Activated T-helper 1 cell treated with anti-CD3 and anti-CD28 coated beads, Interleukin-2, amount 50 U/mL, for 16 hours (primary cell): ENCODE results near the gene RGMB.
A peak's percentile ranks its signal among the peaks of the same experiment; 100 is the strongest.

Experiments
- DNase-seq, 2 donors: peaks; one replicate each; pipeline ENCODE4 v3.0.0-alpha.2; 2020; ENCODE audit warnings: low read depth in 1 of 2, low spot score in 1 of 2

Gene RGMB

DNA sequence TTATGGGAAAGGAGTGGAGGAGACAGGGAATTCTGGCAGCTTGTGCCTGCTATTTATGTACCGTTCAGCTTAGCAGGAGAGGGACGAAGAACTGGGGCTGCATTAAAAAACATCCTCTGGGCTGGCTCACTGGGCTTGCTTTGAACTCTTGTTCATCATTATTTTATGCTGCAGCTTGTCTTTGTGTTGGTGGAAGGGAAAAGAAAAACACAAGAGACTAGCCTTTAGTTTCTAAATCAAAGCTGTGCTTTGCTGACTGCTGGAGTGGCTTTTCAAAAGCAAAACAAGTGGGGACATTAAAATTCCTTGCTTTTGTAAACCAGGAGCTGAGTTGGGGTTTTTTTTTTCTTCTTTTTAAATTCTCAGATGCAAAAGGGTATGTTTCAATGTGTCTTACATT lies 5.9 kb upstream of the RGMB start:
- DNase-seq, result no peak

- DNase-seq, result no peak
Observed at GRCh38 chr5:98768160-98768959, 5.1 kb upstream of the RGMB start.

GRCh38 chr5:98768960-98769209 lies 4.6 kb upstream of the RGMB start:
- DNase-seq, result no peak

DNA sequence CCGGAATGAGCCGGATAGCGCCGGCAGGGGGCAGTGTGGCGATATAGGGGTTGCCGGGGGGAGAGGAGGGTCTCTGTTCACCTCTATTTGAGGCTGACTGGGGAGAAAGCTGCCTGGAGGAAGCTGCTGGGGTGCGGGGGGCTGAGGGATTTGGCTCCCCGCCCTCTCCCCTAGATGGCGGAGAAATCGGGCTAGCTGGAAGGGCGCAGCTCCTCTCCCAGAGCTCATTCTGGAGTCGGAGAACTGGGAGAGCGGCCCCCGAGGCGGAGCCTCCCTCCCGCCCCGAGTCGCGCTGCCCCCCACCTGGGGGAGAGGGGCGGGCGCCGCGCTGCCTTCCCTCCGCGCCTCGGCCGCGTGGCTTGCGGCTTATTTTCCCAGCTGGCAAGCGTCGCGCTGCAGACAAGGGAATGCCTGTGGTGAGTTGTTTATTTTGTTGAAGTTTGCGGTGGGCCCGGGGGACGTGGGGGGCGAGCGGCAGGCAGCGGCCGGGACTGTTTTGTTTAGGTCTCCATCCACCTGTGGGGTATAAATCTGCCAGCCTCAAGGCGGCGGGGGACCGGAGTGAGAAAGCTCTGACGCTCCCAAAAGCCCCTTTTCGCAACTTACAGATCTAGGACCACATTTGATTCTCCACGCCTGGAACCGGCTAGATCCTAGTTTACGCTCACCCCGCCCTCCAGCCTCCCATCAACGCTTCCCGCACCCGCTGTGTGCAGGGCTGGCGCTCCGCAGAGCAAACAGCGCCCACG lies 4.1 kb upstream of the RGMB start:
- peak in 1 of 2 donors; percentile 30 for DNase-seq

GRCh38 chr5:98769959-98770208 lies 3.6 kb upstream of the RGMB start:
- no peak for DNase-seq

GRCh38 chr5:98770209-98770910 lies 3.1 kb upstream of the RGMB start:
- DNase-seq, result no peak

GRCh38 chr5:98770911-98771322 lies 2.5 kb upstream of the RGMB start:
- no peak for DNase-seq

DNA sequence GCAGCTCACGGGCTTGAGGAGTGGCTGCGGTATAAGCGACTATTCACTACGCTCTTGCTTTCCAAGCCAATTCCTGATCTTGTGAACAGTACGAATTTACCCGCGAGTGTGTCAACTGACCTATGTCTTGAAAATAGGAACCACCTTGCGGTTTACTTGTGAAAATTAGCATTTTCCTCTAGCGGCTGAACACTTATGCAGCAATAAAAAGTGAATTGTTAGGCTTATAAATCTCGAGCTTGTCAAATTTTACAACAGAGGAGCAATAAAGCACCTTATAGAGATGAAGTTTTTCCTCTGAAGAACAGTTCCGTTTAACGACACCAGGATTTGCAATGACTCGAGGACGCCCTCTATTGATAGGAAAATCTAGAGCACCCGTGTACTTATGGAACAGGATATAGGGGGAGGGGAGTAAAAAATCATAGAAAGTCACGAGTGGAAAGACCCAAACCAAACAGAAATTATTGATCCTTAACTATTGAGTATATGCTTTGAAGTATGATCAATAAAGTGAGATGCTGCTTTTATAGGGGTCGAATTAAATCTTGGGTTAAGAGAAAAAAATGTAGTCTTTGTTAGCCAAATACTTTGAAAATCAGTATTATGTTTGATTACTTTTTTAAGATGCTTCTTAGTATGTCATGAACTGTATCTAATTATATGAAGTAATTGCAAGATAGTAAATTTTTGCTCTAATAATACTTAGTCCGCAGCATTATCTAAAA lies 1.9 kb upstream of the RGMB start:
- DNase-seq, result no peak

- peak in 1 of 2 donors; percentile 33 for DNase-seq
Observed at GRCh38 chr5:98772415-98773213, 849 bp upstream of the RGMB start.

DNA sequence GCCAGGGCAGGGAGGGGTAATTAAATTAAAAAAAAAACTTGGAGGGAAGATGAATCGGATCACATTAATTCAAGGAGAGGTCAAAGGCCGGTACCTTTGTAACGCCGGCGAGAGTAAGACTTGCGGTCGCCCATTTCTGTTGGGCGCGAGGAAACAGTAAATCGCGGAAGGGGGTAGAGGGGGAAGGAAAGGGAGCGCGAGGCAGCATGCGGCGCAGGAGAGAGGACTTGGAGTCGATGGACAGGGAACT lies 324 bp upstream of the RGMB start:
- no peak for DNase-seq

GRCh38 chr5:98774192-98775033 lies 950 bp downstream of the RGMB start:
- DNase-seq, result peak; percentile 27 to 33

GRCh38 chr5:98775246-98776065 lies 2.0 kb downstream of the RGMB start:
- no peak for DNase-seq

DNA sequence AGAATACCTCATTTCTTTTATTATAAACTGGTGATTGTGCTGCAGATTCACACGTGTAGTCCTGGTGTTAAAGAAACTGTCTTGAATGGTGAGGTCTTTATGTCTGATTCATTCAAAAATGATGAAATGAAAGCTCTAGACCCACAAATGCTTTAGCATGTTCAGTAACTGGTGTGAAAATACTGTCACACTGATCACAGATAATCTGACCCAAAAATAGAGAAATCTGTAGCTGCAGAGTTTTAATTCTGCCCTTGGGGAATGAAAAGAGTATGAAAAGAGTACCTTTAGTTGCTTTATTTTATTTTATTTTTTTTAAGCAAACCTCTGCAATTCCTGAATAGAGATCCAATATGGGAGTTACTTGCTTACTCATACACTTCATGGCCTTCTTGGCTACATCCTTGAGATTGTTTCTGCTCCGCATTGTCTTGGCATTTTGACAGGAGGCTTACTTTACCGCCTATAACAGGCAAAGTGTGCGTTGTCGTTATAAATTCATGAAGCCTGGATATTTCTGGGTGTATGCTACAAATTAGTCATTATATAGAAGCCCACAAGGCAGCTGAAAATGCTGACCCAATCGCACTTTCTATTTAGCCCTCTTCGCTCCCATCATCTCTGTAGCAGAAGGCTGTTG lies 2.7 kb downstream of the RGMB start:
- DNase-seq, result no peak

DNA sequence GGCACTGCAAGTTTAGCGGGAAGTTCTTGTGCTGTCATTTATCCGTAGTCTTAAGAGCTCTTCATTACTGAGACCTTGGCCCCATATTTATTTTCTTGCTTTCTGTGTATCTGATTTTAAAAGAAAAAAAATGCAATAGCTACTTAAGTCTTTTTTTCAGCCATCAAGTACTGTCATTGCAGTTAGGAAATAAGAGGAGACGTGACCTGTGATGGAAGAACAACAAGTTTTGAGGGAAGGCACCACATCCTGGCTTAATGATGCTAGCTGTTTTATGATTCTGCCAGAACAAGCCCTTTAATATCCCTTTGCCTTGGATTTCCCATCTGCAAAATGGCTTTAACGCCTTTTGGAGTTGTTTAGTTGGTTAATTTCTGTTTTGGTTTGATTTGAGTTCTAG lies 3.8 kb downstream of the RGMB start:
- no peak for DNase-seq

- DNase-seq, result no peak
Observed at GRCh38 chr5:98779264-98779877, 5.9 kb downstream of the RGMB start.

DNA sequence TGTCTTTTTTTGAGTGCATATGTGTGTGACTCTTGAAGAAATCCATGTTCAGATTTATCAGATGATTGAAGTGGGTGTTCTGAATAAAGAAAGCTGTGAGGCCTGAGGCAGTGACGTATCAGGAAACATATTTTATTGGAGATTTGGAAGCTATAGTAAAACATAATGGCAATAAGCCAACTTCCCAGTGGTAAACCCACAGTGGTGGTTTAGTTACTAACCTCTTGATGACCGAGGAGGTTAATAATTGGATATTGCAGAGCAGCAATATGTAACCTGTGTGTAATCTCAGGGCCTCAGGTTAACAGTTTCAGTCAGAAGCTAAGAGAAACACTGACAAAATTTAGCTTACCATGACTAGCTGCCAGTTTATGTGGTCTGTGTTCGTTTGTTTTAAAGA lies 6.9 kb downstream of the RGMB start:
- DNase-seq, result no peak

- no peak for DNase-seq
Observed at GRCh38 chr5:98781520-98781919, 8.1 kb downstream of the RGMB start.

DNA sequence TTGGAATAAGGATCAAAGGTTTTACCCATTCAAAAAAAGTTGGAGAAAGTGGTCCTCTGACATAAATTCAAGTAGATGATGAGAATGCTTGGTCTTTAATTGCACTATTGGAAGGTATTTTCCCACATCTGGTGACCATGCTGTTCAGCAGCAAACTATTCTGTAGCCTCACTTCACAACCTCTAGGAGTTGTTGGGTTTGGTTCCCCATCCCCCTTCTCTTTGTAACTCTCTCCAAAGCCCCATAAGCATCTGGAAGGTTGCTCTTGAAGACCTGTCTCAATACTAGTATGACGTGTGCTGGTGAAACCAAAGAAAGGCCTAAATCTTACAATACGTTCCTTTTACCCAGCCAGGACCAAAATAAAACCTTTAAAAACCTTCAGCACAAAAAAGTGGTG lies 8.5 kb downstream of the RGMB start:
- no peak for DNase-seq
